HG03039 (cell line): ENCODE measurements around the gene MRPL54.
A peak's percentile ranks its signal among the peaks of the same experiment; 100 is the strongest.

Experiments used
- ATAC-seq: cut with Tn5 transposase; IDR thresholded peaks from one replicate; pipeline ENCODE4 v1.9.1; 2021; ENCODE audit warnings: mild to moderate bottlenecking, moderate library complexity; ENCODE audit not compliant: unreplicated experiment

MRPL54 gene

GRCh38 chr19:3762501-3763459 lies at the start of gene MRPL54:
Gene MRPL54 (plus strand): TSS chr19:3762682. CDS start chr19:3762701, 19 bp downstream.
- ATAC-seq: peak; percentile 60

- ATAC-seq: no peak
Measured at GRCh38 chr19:3716147-3716668, 46.3 kb upstream of the MRPL54 start.

GRCh38 chr19:3719868-3720267 lies 42.6 kb upstream of the MRPL54 start:
- ATAC-seq: no peak

- ATAC-seq: no peak
Measured at GRCh38 chr19:3720349-3720917, 42.0 kb upstream of the MRPL54 start.

GRCh38 chr19:3721131-3721886 lies 41.2 kb upstream of the MRPL54 start:
- ATAC-seq: no peak

- ATAC-seq: no peak
Measured at GRCh38 chr19:3721887-3722442, 40.5 kb upstream of the MRPL54 start.

- no peak for ATAC-seq
Measured at GRCh38 chr19:3722443-3723109, 39.9 kb upstream of the MRPL54 start.

- ATAC-seq: no peak
Measured at GRCh38 chr19:3723110-3723488, 39.4 kb upstream of the MRPL54 start.

GRCh38 chr19:3723883-3724282 lies 38.6 kb upstream of the MRPL54 start:
- no peak for ATAC-seq

- ATAC-seq: no peak
Measured at GRCh38 chr19:3725121-3725520, 37.4 kb upstream of the MRPL54 start.

GRCh38 chr19:3725640-3726310 lies 36.7 kb upstream of the MRPL54 start:
- no peak for ATAC-seq

GRCh38 chr19:3730457-3730958 lies 32.0 kb upstream of the MRPL54 start:
- ATAC-seq: no peak

- ATAC-seq: no peak
Measured at GRCh38 chr19:3732108-3732507, 30.4 kb upstream of the MRPL54 start.

- ATAC-seq: no peak
Measured at GRCh38 chr19:3733549-3734309, 28.8 kb upstream of the MRPL54 start.

GRCh38 chr19:3734310-3734600 lies 28.2 kb upstream of the MRPL54 start:
- ATAC-seq: no peak

GRCh38 chr19:3736106-3736724 lies 26.3 kb upstream of the MRPL54 start:
- no peak for ATAC-seq

GRCh38 chr19:3737487-3738205 lies 24.8 kb upstream of the MRPL54 start:
- ATAC-seq: no peak
